Stimulated activated CD8-positive, alpha-beta memory T cell treated with anti-CD3 and anti-CD28 coated beads, Interleukin-12 subunit alpha, Interleukin-12 subunit beta, amount 100 ng/mL, for 24 hours (primary cell): ENCODE data around the gene ING3.

Experiments used
- DNase-seq: peaks from one replicate; pipeline ENCODE4 v3.0.0-alpha.2; 2020; ENCODE audit errors: extremely low read depth

ING3 gene, protein sequence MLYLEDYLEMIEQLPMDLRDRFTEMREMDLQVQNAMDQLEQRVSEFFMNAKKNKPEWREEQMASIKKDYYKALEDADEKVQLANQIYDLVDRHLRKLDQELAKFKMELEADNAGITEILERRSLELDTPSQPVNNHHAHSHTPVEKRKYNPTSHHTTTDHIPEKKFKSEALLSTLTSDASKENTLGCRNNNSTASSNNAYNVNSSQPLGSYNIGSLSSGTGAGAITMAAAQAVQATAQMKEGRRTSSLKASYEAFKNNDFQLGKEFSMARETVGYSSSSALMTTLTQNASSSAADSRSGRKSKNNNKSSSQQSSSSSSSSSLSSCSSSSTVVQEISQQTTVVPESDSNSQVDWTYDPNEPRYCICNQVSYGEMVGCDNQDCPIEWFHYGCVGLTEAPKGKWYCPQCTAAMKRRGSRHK

GRCh38 chr7:120950539-120951308 lies at the start of gene ING3:
Gene ING3, plus strand, starts transcription at chr7:120950777. Its CDS starts 120 bp downstream, at chr7:120950897.
- DNase-seq, result peak; percentile 90

GRCh38 chr7:120915314-120916105 lies 35.1 kb upstream of the ING3 start:
- DNase-seq, result no peak

DNA sequence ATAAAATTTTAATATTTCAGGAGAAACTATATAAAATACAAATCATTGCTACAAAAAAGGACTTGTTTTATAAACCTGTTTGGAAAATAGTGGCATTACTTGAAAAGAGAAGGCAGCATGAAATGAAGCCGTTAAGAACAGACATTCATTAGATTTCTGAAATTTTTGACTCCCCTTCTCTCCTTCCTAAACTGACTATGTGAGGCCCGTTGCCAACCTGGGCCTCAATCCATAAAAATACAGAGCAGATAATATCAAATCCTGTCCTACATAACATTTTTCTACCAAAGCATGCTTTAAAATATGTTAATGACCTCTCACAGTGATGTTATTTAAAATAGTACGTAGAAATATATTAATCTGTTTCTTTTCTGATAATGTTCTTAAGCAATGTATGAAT lies 34.5 kb upstream of the ING3 start:
- no peak for DNase-seq

DNA sequence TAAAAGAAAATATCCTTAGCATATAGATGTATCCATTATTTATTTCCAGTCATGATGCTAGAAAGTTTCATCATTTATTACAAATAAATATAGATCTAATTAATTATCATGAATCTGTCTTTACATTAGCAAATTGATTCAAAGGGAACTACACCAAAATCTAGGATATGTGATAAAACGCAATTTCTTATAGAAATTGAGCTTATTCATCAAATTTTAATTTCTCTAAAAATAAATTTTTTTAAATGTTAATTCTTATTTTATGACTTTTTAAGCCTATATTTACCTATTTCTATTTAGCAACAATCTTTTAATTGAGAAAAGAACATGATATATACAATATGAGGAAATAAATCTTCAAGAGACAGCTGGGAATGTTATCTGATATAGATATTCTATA lies 34.0 kb upstream of the ING3 start:
- DNase-seq, result no peak

DNA sequence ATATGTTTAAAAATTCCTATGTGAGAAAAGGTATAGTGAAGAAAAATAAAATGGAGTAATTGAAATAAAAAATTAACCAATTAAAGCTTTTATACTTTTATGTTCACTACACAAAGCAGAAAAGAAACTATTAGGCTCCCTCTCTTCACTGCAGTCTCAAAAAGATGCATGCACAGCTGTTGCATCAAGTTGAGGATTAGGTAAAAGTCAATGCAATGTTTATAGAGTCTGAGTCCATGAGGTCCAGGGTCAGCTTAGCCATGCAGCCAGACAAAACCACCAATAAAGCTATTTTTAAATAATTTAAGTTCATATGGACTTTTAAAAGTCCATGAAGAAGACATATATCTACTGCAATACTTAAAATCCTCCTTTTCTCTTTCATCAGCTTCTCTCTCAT lies 31.1 kb upstream of the ING3 start:
- DNase-seq, result no peak

- DNase-seq, result no peak
Observed at GRCh38 chr7:120920034-120920433, 30.5 kb upstream of the ING3 start.

DNA sequence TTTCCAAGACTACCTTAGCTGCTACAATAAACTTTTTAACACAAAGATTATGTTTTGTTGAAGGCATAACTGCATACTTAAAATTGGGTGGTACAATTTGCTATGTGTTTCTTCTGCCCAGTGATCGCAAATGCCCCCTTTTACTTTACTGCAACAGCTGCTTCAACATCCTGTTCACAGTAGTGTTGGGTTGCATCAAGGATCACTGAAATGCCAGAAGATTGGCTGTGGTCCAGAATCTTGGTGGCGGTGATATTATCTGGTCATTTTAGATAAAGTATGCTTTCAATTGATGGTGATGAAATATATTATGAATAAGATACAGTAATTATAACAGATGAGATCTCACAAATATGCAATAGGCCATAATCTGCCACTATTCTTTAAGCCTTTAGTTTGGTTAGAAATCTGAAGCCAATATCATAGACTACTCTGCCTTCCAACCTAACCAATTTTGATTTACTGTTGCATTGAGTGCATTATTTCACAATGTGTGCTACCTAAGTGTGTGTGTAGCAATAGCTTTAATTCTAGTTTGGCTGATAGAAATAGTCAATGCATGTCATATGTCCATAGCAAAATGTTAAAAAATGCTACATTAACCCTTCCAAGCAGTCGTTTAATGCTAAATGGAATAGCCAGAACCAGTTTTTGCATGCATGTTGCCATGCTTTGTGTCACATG lies 29.8 kb upstream of the ING3 start:
- no peak for DNase-seq

GRCh38 chr7:120924837-120925236 lies 25.7 kb upstream of the ING3 start:
- DNase-seq, result no peak

DNA sequence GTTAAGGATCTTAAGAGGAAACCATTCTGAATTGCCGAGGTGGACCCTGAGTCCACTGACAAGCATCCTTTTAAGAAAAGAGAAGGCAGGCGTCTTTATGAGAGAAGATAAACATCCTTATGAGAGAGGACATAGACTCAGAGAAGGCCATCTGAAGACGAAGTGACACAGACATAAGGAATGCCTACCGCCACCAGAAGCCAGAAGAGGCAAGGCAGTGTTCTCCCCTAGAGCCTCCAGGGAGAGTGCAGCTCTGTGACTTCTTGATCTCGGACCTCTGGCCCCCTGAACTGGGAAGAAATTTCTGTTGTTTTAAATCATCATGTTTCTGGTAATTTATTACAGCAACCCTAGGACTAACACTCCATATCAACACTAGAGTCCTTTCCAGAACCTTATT lies 25.2 kb upstream of the ING3 start:
- DNase-seq, result no peak

- DNase-seq, result no peak
Observed at GRCh38 chr7:120926943-120927346, 23.6 kb upstream of the ING3 start.

GRCh38 chr7:120927454-120928103 lies 23.0 kb upstream of the ING3 start:
- DNase-seq, result no peak

DNA sequence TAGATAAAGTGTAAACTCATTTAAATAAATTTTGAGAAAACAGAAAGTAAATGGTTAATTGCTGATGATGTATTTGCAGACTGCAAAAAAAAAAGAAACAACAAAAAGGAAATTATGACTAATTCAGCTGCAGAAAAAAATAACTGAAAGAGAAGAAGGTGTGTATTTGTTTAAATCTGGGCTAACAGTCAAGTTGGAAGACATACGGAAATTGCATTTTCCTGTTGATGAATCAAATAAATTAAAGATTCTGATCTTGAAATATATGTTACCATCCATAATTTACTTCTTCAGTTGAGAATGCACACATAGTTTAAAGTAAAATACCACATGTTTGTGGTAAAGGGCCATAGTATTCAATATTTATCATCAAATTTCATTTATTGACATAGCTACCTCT lies 19.3 kb upstream of the ING3 start:
- no peak for DNase-seq

DNA sequence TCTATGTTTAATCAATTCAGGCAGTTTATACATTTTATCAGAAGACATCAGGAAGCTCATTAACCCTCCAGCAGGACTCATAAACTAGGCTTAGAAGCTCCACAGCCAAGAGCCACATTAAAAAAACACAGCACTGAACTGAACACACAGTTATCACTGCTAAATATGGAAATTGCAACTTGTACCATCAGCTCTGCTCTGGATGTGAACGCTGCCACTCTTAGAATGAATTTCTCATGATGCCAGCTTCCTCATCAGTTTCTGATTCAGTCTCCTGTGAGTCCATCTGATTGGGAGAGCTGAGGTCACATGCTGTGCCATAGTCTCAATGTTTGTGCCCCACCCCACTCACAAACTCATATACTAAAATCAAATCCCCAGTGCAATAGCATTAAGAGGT lies 17.1 kb upstream of the ING3 start:
- no peak for DNase-seq

- DNase-seq, result no peak
Observed at GRCh38 chr7:120939345-120939744, 11.2 kb upstream of the ING3 start.

GRCh38 chr7:120941064-120941463 lies 9.5 kb upstream of the ING3 start:
- no peak for DNase-seq

- DNase-seq, result no peak
Observed at GRCh38 chr7:120941856-120942255, 8.7 kb upstream of the ING3 start.

GRCh38 chr7:120942861-120943260 lies 7.7 kb upstream of the ING3 start:
- DNase-seq, result no peak

GRCh38 chr7:120944826-120945562 lies 5.6 kb upstream of the ING3 start:
- DNase-seq, result no peak

- no peak for DNase-seq
Observed at GRCh38 chr7:120947980-120948379, 2.6 kb upstream of the ING3 start.

DNA sequence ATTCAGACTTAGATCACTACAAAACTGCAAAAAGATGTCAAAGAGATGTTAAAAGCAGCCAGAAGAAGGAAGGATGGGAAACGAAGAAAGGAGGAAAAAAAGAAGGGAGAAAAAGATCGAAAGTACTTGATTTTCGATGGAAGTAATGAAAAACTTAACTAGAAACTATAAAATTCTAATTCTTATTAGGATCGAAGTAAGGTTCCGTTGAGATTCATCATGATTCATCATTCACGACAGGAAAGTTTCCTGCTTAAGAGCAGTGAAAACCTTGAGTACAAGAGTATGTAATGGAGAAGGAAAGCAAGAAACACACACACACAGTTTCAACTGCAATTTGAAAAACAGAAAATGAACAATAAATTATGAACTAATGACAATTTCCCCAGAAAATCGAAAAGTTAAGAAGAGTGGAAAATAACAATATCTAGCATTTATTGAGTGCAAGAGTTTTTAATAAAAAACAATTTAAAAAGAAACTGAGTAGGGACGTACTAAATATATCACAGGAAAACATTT lies 1.1 kb upstream of the ING3 start:
- no peak for DNase-seq
